Type B pancreatic cell (in vitro differentiated cells): Measurements from ENCODE around the gene PLA2G4F. TPM values are rescaled to one million over a fixed set of nuclear protein-coding genes. Genes with fewer than 3 reads are reported as not detected.

ENCODE experiments used
- DNase-seq: peaks from one replicate; pipeline ENCODE4 v3.0.0; 2021; ENCODE audit warnings: mixed read lengths; ENCODE audit not compliant: unreplicated experiment; ENCODE audit errors: extremely low spot score
- H3K27ac Mint-ChIP-seq: 2 replicates; pipeline ENCODE4 v1.8.0; 2021; ENCODE audit warnings: mild to moderate bottlenecking, mixed read lengths
- H3K27me3 Mint-ChIP-seq: 2 replicates; pipeline ENCODE4 v1.8.0; 2021; ENCODE audit warnings: mixed read lengths
- H3K36me3 Mint-ChIP-seq: 2 replicates; pipeline ENCODE4 v1.8.0; 2021; ENCODE audit warnings: mixed read lengths
- H3K4me1 Mint-ChIP-seq: one replicate; pipeline ENCODE4 v1.8.0; 2021; ENCODE audit warnings: mixed read lengths; ENCODE audit not compliant: unreplicated experiment
- H3K4me3 Mint-ChIP-seq: 2 replicates; pipeline ENCODE4 v1.8.0; 2021; ENCODE audit warnings: mild to moderate bottlenecking, mixed read lengths
- H3K9me3 Mint-ChIP-seq: 2 replicates; pipeline ENCODE4 v1.8.0; 2021; ENCODE audit warnings: mixed read lengths
- CTCF ChIP-seq: fragments of 200-600 bp; sonication (generic); conservative IDR thresholded peaks from 2 replicates; pipeline ENCODE4 v1.5.0; 2021; ENCODE audit warnings: antibody characterized with exemption, mild to moderate bottlenecking
- long read RNA-seq: library from polyadenylated mRNA; unstranded; transcript quantifications from one replicate; pipeline ENCODE4 v2.0.0, GENCODE V29; 2020
- total RNA-seq: library from RNA; stranded (reverse); gene quantifications from 2 replicates; pipeline ENCODE4 v1.2.1, GENCODE V29; 2021; ENCODE audit warnings: low replicate concordance

PLA2G4F gene, protein sequence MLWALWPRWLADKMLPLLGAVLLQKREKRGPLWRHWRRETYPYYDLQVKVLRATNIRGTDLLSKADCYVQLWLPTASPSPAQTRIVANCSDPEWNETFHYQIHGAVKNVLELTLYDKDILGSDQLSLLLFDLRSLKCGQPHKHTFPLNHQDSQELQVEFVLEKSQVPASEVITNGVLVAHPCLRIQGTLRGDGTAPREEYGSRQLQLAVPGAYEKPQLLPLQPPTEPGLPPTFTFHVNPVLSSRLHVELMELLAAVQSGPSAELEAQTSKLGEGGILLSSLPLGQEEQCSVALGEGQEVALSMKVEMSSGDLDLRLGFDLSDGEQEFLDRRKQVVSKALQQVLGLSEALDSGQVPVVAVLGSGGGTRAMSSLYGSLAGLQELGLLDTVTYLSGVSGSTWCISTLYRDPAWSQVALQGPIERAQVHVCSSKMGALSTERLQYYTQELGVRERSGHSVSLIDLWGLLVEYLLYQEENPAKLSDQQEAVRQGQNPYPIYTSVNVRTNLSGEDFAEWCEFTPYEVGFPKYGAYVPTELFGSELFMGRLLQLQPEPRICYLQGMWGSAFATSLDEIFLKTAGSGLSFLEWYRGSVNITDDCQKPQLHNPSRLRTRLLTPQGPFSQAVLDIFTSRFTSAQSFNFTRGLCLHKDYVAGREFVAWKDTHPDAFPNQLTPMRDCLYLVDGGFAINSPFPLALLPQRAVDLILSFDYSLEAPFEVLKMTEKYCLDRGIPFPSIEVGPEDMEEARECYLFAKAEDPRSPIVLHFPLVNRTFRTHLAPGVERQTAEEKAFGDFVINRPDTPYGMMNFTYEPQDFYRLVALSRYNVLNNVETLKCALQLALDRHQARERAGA
- 1.1 and 3.2 TPM in 2 replicates for total RNA-seq
- long read RNA-seq, full-length matches to known transcripts = 1 of 2 reads
- long read RNA-seq, partial matches to known transcripts = 0 of 2 reads
- long read RNA-seq, other reads (novel, unspliced or antisense) = 1 of 2 reads

DNA sequence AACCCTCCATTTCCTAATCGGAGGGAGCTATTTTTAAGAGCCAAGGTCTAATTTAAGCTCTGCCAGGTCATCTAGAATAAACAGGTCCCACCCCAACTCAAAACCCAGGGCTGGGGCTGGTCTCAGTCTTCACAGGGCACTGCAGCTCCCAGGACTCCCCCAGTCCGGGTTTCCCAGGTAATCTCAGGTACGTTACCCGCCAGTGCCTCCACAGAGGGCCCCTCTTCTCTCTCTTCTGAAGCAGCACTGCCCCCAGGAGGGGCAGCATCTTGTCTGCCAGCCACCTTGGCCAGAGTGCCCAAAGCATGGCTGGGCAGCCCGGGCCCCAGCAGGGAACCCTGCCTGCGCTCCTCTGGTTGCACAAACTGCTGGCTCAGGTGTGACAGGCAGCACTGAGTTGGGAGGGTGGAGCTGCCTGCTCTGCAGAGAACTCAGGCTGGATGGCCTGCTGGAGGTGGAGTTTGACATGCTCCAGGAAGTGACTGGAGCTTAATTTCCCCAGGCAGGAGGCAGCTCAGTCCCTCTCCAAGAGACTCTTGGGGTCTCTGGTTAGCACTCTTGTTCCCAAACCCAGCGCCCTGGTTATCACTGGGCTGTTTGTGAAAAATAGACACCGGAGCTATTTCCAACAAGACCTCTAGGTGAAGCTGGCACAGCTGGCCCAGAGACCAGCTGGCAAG, at the start of gene PLA2G4F:
Gene PLA2G4F (minus strand): TSS at position 394 of the 680 bp plus-strand sequence. CDS start 87 bp downstream, at position 307.
- Mint-ChIP-seq H3K4me3 (peak within 1 kb of the TSS; percentile 84), H3K27ac (peak within 1 kb of the TSS; percentile 92), H3K4me1 (peaks cover 20% of the 10 kb centered on the region), H3K27me3 (no peaks in the 10 kb centered on the region), H3K36me3 (peaks cover 8% of the 10 kb centered on the region), H3K9me3 (no peaks in the 10 kb centered on the region)
- no peak for DNase-seq
- TF ChIP-seq CTCF = no peak

GRCh38 chr15:42203891-42204290, 47.5 kb upstream of the PLA2G4F start:
- no peak for DNase-seq
- Mint-ChIP-seq H3K9me3 (peaks cover 4% of the 10 kb centered on the region), H3K4me3 (no peak overlapping the region), H3K27ac (no peak overlapping the region), H3K36me3 (peaks cover 17% of the 10 kb centered on the region), H3K4me1 (peaks cover 29% of the 10 kb centered on the region), H3K27me3 (no peaks in the 10 kb centered on the region)
- no peak for TF ChIP-seq CTCF

- Mint-ChIP-seq H3K4me1 (peaks cover 25% of the 10 kb centered on the region), H3K9me3 (no peaks in the 10 kb centered on the region), H3K27me3 (no peaks in the 10 kb centered on the region), H3K36me3 (peaks cover 15% of the 10 kb centered on the region), H3K4me3 (no peak overlapping the region), H3K27ac (peak overlapping the region; percentile 22)
- DNase-seq = no peak
- TF ChIP-seq CTCF = no peak
Observed at GRCh38 chr15:42202653-42203052, 46.2 kb upstream of the PLA2G4F start.

DNA sequence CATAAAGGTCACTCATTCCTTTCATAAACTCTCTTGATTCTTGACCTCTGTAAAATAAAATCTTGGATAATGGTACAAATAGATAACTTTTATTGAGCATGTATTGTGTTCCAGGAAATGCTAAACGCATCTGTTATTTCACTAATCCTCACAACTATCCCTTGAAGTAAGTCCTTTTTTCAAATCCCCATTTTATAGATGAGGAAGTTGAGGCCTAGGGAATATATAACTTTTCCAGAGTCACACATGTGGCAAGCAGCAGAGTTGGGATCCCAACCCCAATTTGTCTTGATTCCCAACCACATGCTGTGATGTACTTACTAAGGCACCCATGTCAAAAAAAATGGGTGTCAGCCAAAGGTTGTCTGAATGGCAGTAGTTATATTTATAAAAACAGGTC, 45.4 kb upstream of the PLA2G4F start:
- peaks cover 19% of the 10 kb centered on the region for H3K4me1 Mint-ChIP-seq
- no peak for TF ChIP-seq CTCF

GRCh38 chr15:42199126-42199525, 42.7 kb upstream of the PLA2G4F start:
- Mint-ChIP-seq H3K27me3 (no peaks in the 10 kb centered on the region), H3K9me3 (no peaks in the 10 kb centered on the region), H3K27ac (no peak overlapping the region), H3K4me1 (peaks cover 4% of the 10 kb centered on the region), H3K4me3 (no peak overlapping the region), H3K36me3 (peaks cover 26% of the 10 kb centered on the region)
- no peak for TF ChIP-seq CTCF
- DNase-seq = no peak

More for the DNA sequence above, 45.4 kb upstream of the PLA2G4F start:
- Mint-ChIP-seq H3K4me3 (no peak overlapping the region), H3K9me3 (no peaks in the 10 kb centered on the region), H3K27me3 (no peaks in the 10 kb centered on the region), H3K27ac (no peak overlapping the region), H3K36me3 (peaks cover 16% of the 10 kb centered on the region)
- no peak for DNase-seq
